Neuronal stem cell (in vitro differentiated cells): ENCODE measurements around the gene PDE10A.

ENCODE experiments used
- DNase-seq: peaks from one replicate; pipeline ENCODE4 v3.0.0-alpha.2; 2013; ENCODE audit warnings: low spot score
- H2AFZ ChIP-seq: one replicate; pipeline ENCODE4 v1.6.1; 2013; ENCODE audit warnings: mild to moderate bottlenecking, low read length, inconsistent platforms
- H2AK5ac ChIP-seq: 2 replicates; pipeline ENCODE4 v1.6.1; 2013; ENCODE audit warnings: low read depth, mild to moderate bottlenecking, inconsistent platforms, low read length, moderate library complexity, mixed read lengths
- H2BK120ac ChIP-seq: 2 replicates; pipeline ENCODE4 v1.6.1; 2013; ENCODE audit warnings: low read depth, mild to moderate bottlenecking, inconsistent platforms, low read length, moderate library complexity, mixed read lengths
- H2BK12ac ChIP-seq: one replicate; pipeline ENCODE4 v1.6.1; 2013; ENCODE audit warnings: low read length, inconsistent platforms
- H2BK15ac ChIP-seq: 2 replicates; pipeline ENCODE4 v1.6.1; 2013; ENCODE audit warnings: mild to moderate bottlenecking, low read length, inconsistent platforms, mixed read lengths
- H2BK5ac ChIP-seq: one replicate; pipeline ENCODE4 v1.6.1; 2013; ENCODE audit warnings: inconsistent platforms, mild to moderate bottlenecking, low read length, moderate library complexity
- H3K14ac ChIP-seq: one replicate; pipeline ENCODE4 v1.6.1; 2013; ENCODE audit warnings: low read length, inconsistent platforms
- H3K18ac ChIP-seq: 2 replicates; pipeline ENCODE4 v1.6.1; 2013; ENCODE audit warnings: low read length, inconsistent platforms
- H3K23ac ChIP-seq: 2 replicates; pipeline ENCODE4 v1.6.1; 2013; ENCODE audit warnings: low read depth, mild to moderate bottlenecking, mixed read lengths, low read length, inconsistent platforms; ENCODE audit not compliant: poor library complexity
- H3K27ac ChIP-seq: replicated peaks from 3 replicates; pipeline ENCODE4 v1.5.1; 2013; ENCODE audit warnings: low read length, inconsistent platforms
- H3K27me3 ChIP-seq, 3 experiments: 2 replicates each; pipeline ENCODE4 v1.6.1; 2013; ENCODE audit warnings: low read length in 3 of 3, mild to moderate bottlenecking in 2 of 3, inconsistent platforms in 1 of 3, low read depth in 1 of 3, mixed read lengths in 1 of 3, moderate library complexity in 1 of 3; ENCODE audit not compliant: control insufficient read depth in 3 of 3, insufficient read depth in 3 of 3
- H3K36me3 ChIP-seq, 2 donors: replicated peaks in 1 of 2; 2 replicates each; pipeline ENCODE4 v1.6.1; 2013; ENCODE audit warnings: low read length in 2 of 2; ENCODE audit not compliant: control insufficient read depth in 2 of 2, insufficient read depth in 2 of 2
- H3K4ac ChIP-seq: 2 replicates; pipeline ENCODE4 v1.6.1; 2013; ENCODE audit warnings: inconsistent platforms, mild to moderate bottlenecking, low read length, moderate library complexity
- H3K4me1 ChIP-seq, 2 donors: 1 replicate in 1 of 2; 2 replicates in 1 of 2; pipeline ENCODE4 v1.6.1; 2013; ENCODE audit warnings: low read length in 2 of 2, low read depth in 1 of 2; ENCODE audit not compliant: control insufficient read depth in 2 of 2, insufficient read depth in 1 of 2
- H3K4me2 ChIP-seq: one replicate; pipeline ENCODE4 v1.6.1; 2013; ENCODE audit warnings: mild to moderate bottlenecking, low read length, inconsistent platforms; ENCODE audit not compliant: insufficient read depth, poor library complexity, severe bottlenecking
- H3K4me3 ChIP-seq, 2 donors: 2 replicates each; pipeline ENCODE4 v1.5.1; 2013; ENCODE audit warnings: low read length in 2 of 2, mild to moderate bottlenecking in 2 of 2, inconsistent platforms in 1 of 2, moderate library complexity in 1 of 2
- H3K79me1 ChIP-seq: one replicate; pipeline ENCODE4 v1.6.1; 2013; ENCODE audit warnings: low read depth, mild to moderate bottlenecking, inconsistent platforms, low read length, moderate library complexity
- H3K9ac ChIP-seq: one replicate; pipeline ENCODE4 v1.6.1; 2013; ENCODE audit warnings: mild to moderate bottlenecking, low read depth, low read length, inconsistent platforms; ENCODE audit not compliant: poor library complexity
- H3K9me3 ChIP-seq, 2 donors: replicated peaks in 1 of 2; 2 replicates each; pipeline versions ENCODE3 to v1.6.1; 2013; ENCODE audit warnings: low read length in 2 of 2, mild to moderate bottlenecking in 2 of 2, inconsistent platforms in 1 of 2, low read depth in 1 of 2, mixed read lengths in 1 of 2, moderate library complexity in 1 of 2; ENCODE audit not compliant: control insufficient read depth in 2 of 2, insufficient read depth in 1 of 2
- H4K8ac ChIP-seq: one replicate; pipeline ENCODE4 v1.6.1; 2013; ENCODE audit warnings: low read depth, mild to moderate bottlenecking, inconsistent platforms, low read length, moderate library complexity
- H4K91ac ChIP-seq: one replicate; pipeline ENCODE4 v1.6.1; 2013; ENCODE audit warnings: low read length, low read depth, mild to moderate bottlenecking, inconsistent platforms; ENCODE audit not compliant: poor library complexity
- WGBS, 2 donors: extraction: QIAGEN DNeasy Blood & Tissue Kit; methylation state at CpG; one replicate each; pipeline ENCODE4 v1.1.7; 2013; ENCODE audit warnings: missing lambda C conversion rate in 2 of 2, mixed read lengths in 1 of 2; ENCODE audit not compliant: insufficient read length in 2 of 2, insufficient replicate concordance in 1 of 2; ENCODE audit errors: extremely low coverage in 2 of 2; 5-methylcytosine and 5-hydroxymethylcytosine counted together

PDE10A gene

GRCh38 chr6:165480916-165481315 is 182.1 kb downstream of the PDE10A start:
- Histone ChIP-seq H3K4me2 (no peak overlapping the region), H4K8ac (no peak overlapping the region), H2AK5ac (no peak overlapping the region), H3K4ac (no peak overlapping the region), H3K9me3 (no peaks in the 10 kb centered on the region), H3K36me3 (peaks cover 0 to 7% of the 10 kb centered on the region in 2 donors), H3K4me3 (no peak overlapping the region), H3K9ac (no peak overlapping the region), H2BK5ac (no peak overlapping the region), H3K14ac (no peak overlapping the region), H2BK120ac (no peak overlapping the region), H2BK15ac (no peak overlapping the region), H3K4me1 (peaks cover 2 to 13% of the 10 kb centered on the region in 2 donors), H2AFZ (no peak overlapping the region), H3K23ac (no peak overlapping the region), H2BK12ac (no peak overlapping the region), H3K79me1 (no peaks in the 10 kb centered on the region), H3K27me3 (no peaks in the 10 kb centered on the region), H4K91ac (no peak overlapping the region), H3K27ac (no peak overlapping the region), H3K18ac (no peak overlapping the region)
- DNase-seq = no peak
- no CpG with 5 or more reads among the region's 3 CpGs for WGBS, 2 donors

- H3K4me2 ChIP-seq = no peak overlapping the region
- H3K36me3 ChIP-seq = peaks cover 0 to 7% of the 10 kb centered on the region in 2 donors
- no peak overlapping the region for H3K23ac ChIP-seq
- no peak overlapping the region for H3K4me3 ChIP-seq
- no peak overlapping the region for H3K4ac ChIP-seq
- H4K91ac ChIP-seq = no peak overlapping the region
- H2BK5ac ChIP-seq = no peak overlapping the region
- no peak overlapping the region for H2BK12ac ChIP-seq
- no peaks in the 10 kb centered on the region for H3K9me3 ChIP-seq
- no peaks in the 10 kb centered on the region for H3K27me3 ChIP-seq
- H2BK15ac ChIP-seq = no peak overlapping the region
- no peak overlapping the region for H3K14ac ChIP-seq
- H2BK120ac ChIP-seq = no peak overlapping the region
- WGBS, 2 donors = no CpG with 5 or more reads among the region's 1 CpG
- H3K18ac ChIP-seq = no peak overlapping the region
- no peak overlapping the region for H3K27ac ChIP-seq
- DNase-seq = no peak
- H4K8ac ChIP-seq = no peak overlapping the region
- H3K9ac ChIP-seq = no peak overlapping the region
- H2AFZ ChIP-seq = no peak overlapping the region
- H3K79me1 ChIP-seq = no peaks in the 10 kb centered on the region
- peaks cover 0 to 6% of the 10 kb centered on the region in 2 donors for H3K4me1 ChIP-seq
- no peak overlapping the region for H2AK5ac ChIP-seq
Measured at GRCh38 chr6:165478581-165478980, 184.5 kb downstream of the PDE10A start.

GRCh38 chr6:165469483-165469882 is 193.6 kb downstream of the PDE10A start:
- no peak overlapping the region for H3K27ac ChIP-seq
- no CpG with 5 or more reads among the region's 4 CpGs for WGBS, 2 donors
- no peak overlapping the region for H2BK120ac ChIP-seq

GRCh38 chr6:165468340-165469235 is 194.5 kb downstream of the PDE10A start:
- no peak overlapping the region for H3K18ac ChIP-seq
- H3K4me2 ChIP-seq = no peak overlapping the region
- H3K14ac ChIP-seq = no peak overlapping the region
- no peak for DNase-seq
- no peak overlapping the region for H3K4me3 ChIP-seq
- H2BK15ac ChIP-seq = no peak overlapping the region
- H4K8ac ChIP-seq = no peak overlapping the region
- H3K27ac ChIP-seq = no peak overlapping the region
- H4K91ac ChIP-seq = no peak overlapping the region
- WGBS, 2 donors = no CpG with 5 or more reads among the region's 9 CpGs
- no peak overlapping the region for H2BK5ac ChIP-seq
- H3K9ac ChIP-seq = no peak overlapping the region
- peaks cover 0 to 6% of the 10 kb centered on the region in 2 donors for H3K36me3 ChIP-seq
- H3K23ac ChIP-seq = no peak overlapping the region
- no peak overlapping the region for H3K4ac ChIP-seq
- H2BK120ac ChIP-seq = no peak overlapping the region
- H2AK5ac ChIP-seq = no peak overlapping the region
- H3K79me1 ChIP-seq = no peaks in the 10 kb centered on the region
- no peaks in the 10 kb centered on the region for H3K27me3 ChIP-seq
- H2BK12ac ChIP-seq = no peak overlapping the region
- no peaks in the 10 kb centered on the region for H3K4me1 ChIP-seq
- no peak overlapping the region for H2AFZ ChIP-seq
- H3K9me3 ChIP-seq = peaks cover 2 to 14% of the 10 kb centered on the region in 2 donors

More at GRCh38 chr6:165469483-165469882, 193.6 kb downstream of the PDE10A start:
- Histone ChIP-seq H3K36me3 (peaks cover 0 to 6% of the 10 kb centered on the region in 2 donors), H3K9me3 (peaks cover 2 to 8% of the 10 kb centered on the region in 2 donors), H2AFZ (no peak overlapping the region), H3K79me1 (no peaks in the 10 kb centered on the region), H3K27me3 (no peaks in the 10 kb centered on the region), H2BK5ac (no peak overlapping the region), H2AK5ac (no peak overlapping the region), H3K18ac (no peak overlapping the region), H3K4ac (no peak overlapping the region), H3K9ac (no peak overlapping the region), H2BK12ac (no peak overlapping the region), H3K4me3 (no peak overlapping the region), H3K14ac (no peak overlapping the region), H3K4me2 (no peak overlapping the region), H4K91ac (no peak overlapping the region), H3K4me1 (no peaks in the 10 kb centered on the region), H3K23ac (no peak overlapping the region), H4K8ac (no peak overlapping the region), H2BK15ac (no peak overlapping the region)
- DNase-seq = no peak
